Karpas-422 (cell line): ENCODE results near the gene BCKDK. TPM values are rescaled to one million over a fixed set of nuclear protein-coding genes. Genes with fewer than 3 reads are reported as not detected.
"Not testable (repeated sequence)": the region's sequence is repeated elsewhere in the genome, so short reads cannot be mapped to it uniquely, and the experiment has no call there.

Experiments used
- DNase-seq: peaks from one replicate; pipeline ENCODE4 v3.0.0-alpha.2; 2015
- H2AFZ ChIP-seq: fragments of 200-600 bp; sonication (generic); 2 replicates; pipeline ENCODE4 v1.6.1; 2014; ENCODE audit warnings: antibody characterized with exemption, low read length, mixed read lengths
- H3K27ac ChIP-seq: fragments of 200-600 bp; sonication (generic); 2 replicates; pipeline ENCODE4 v1.5.1; 2014; ENCODE audit warnings: mild to moderate bottlenecking, low read length, moderate library complexity
- H3K27me3 ChIP-seq: fragments of 200-600 bp; sonication (generic); 2 replicates; pipeline ENCODE4 v1.6.1; 2014; ENCODE audit warnings: low read length, mixed read lengths
- H3K36me3 ChIP-seq: fragments of 200-600 bp; sonication (generic); 2 replicates; pipeline ENCODE4 v1.6.1; 2014; ENCODE audit warnings: low read length, mixed read lengths; ENCODE audit not compliant: insufficient read depth
- H3K4me1 ChIP-seq: fragments of 200-600 bp; sonication (generic); 2 replicates; pipeline ENCODE4 v1.6.1; 2014; ENCODE audit warnings: mild to moderate bottlenecking, low read length, mixed read lengths
- H3K4me2 ChIP-seq: fragments of 200-600 bp; sonication (generic); 2 replicates; pipeline ENCODE4 v1.6.1; 2014; ENCODE audit warnings: low read length, low read depth, mild to moderate bottlenecking; ENCODE audit not compliant: poor library complexity, severe bottlenecking
- H3K4me3 ChIP-seq: fragments of 200-600 bp; sonication (generic); 2 replicates; pipeline ENCODE4 v1.5.1; 2014; ENCODE audit warnings: mild to moderate bottlenecking, antibody characterized with exemption, low read length, mixed read lengths
- H3K79me2 ChIP-seq: fragments of 200-600 bp; sonication (generic); 2 replicates; pipeline ENCODE4 v1.6.1; 2014; ENCODE audit warnings: mild to moderate bottlenecking, low read length, mixed read lengths
- H3K9ac ChIP-seq: fragments of 200-600 bp; sonication (generic); 2 replicates; pipeline ENCODE4 v1.6.0; 2014; ENCODE audit warnings: low read length
- H3K9me2 ChIP-seq: fragments of 200-600 bp; sonication (generic), shearing (Covaris generic); replicated peaks from 2 replicates; pipeline ENCODE4 v1.6.0; 2014; ENCODE audit warnings: mild to moderate bottlenecking, low read length, moderate library complexity; ENCODE audit not compliant: insufficient read depth
- H3K9me3 ChIP-seq: fragments of 300-700, 200-600 bp; sonication (generic); 2 replicates; pipeline ENCODE4 v1.6.1; 2014; ENCODE audit warnings: low read length, mixed read lengths
- H4K20me1 ChIP-seq: fragments of 200-600 bp; sonication (generic); 2 replicates; pipeline ENCODE4 v1.6.1; 2014; ENCODE audit warnings: mild to moderate bottlenecking, antibody characterized with exemption, low read length, low read depth; ENCODE audit not compliant: insufficient read depth
- total RNA-seq: library from RNA; depleted of rRNA; stranded (reverse); fragments of >200 nt; shearing (Covaris generic); gene quantifications from 2 replicates; pipeline ENCODE4 v1.2.3, GENCODE V29; 2014; ENCODE audit warnings: low replicate concordance

Gene BCKDK
- total RNA-seq, 1 experiment from 2014 or later = 28.4 TPM

GRCh38 chr16:31143011-31143693, 35.0 kb downstream of the BCKDK start:
- Histone ChIP-seq H3K4me3 (peak overlapping the region; percentile 65; the same call in 1 of the 2 replicates), H2AFZ (peak overlapping the region; percentile 99; the same call in 1 of the 2 replicates), H3K9me3 (no peaks in the 10 kb centered on the region), H3K9me2 (no peaks in the 10 kb centered on the region), H3K4me2 (peak overlapping the region; percentile 73), H3K27ac (no peak overlapping the region), H4K20me1 (no peaks in the 10 kb centered on the region), H3K27me3 (no peaks in the 10 kb centered on the region), H3K4me1 (peaks cover 13% of the 10 kb centered on the region), H3K9ac (no peak overlapping the region), H3K36me3 (no peaks in the 10 kb centered on the region), H3K79me2 (no peaks in the 10 kb centered on the region)
- DNase-seq = no peak

- Histone ChIP-seq H3K4me2 (no peak overlapping the region), H3K27me3 (no peaks in the 10 kb centered on the region), H2AFZ (no peak overlapping the region), H4K20me1 (no peaks in the 10 kb centered on the region), H3K9me3 (no peaks in the 10 kb centered on the region), H3K4me1 (peaks cover 13% of the 10 kb centered on the region), H3K27ac (no peak overlapping the region), H3K36me3 (no peaks in the 10 kb centered on the region), H3K4me3 (no peak overlapping the region), H3K9me2 (no peaks in the 10 kb centered on the region), H3K79me2 (no peaks in the 10 kb centered on the region), H3K9ac (no peak overlapping the region)
- no peak for DNase-seq
Measured at GRCh38 chr16:31143694-31144148, 35.5 kb downstream of the BCKDK start.

GRCh38 chr16:31144418-31144817, 36.2 kb downstream of the BCKDK start:
- H3K4me2 ChIP-seq, H3K4me3 ChIP-seq, H3K36me3 ChIP-seq, DNase-seq, H4K20me1 ChIP-seq, H3K9me2 ChIP-seq, H2AFZ ChIP-seq, H3K9me3 ChIP-seq, H3K79me2 ChIP-seq, H3K9ac ChIP-seq, H3K27me3 ChIP-seq, H3K27ac ChIP-seq: not testable (repeated sequence)
- H3K4me1 ChIP-seq = peaks cover 13% of the 10 kb centered on the region

DNA sequence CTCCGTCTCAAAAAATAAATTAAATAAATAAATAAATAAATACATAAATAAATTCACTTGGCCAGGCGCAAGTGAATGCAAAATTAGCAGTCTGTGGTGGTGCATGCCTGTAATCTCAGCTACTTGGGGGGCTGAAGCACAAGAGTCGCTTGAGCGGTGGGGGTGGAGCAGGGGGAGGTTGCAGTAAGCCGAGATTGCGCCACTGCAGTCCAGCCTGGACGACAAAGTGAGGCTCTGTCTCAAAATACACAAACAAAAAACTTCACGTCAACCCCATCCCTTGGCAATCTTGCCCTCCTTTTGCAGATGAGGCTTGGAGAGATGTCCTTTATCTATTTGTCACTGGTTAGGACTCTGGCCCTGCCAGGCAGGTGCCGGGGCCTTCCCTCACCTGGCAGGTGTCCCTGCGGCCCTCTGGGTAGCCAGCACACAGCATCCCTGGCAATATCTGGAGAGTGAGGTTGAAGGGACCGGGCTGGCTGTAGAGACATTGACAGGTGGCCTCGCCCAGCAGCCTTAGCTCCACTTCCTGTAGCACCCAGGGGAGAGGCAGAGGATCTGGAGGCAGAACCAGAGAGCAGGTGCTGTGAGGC, 37.3 kb downstream of the BCKDK start:
- Histone ChIP-seq H4K20me1 (no peaks in the 10 kb centered on the region), H3K27ac (no peak overlapping the region), H3K79me2 (no peaks in the 10 kb centered on the region), H3K9ac (no peak overlapping the region), H3K9me3 (no peaks in the 10 kb centered on the region), H3K4me2 (no peak overlapping the region), H3K9me2 (no peaks in the 10 kb centered on the region), H3K36me3 (no peaks in the 10 kb centered on the region), H2AFZ (no peak overlapping the region), H3K4me3 (no peak overlapping the region), H3K27me3 (no peaks in the 10 kb centered on the region), H3K4me1 (peaks cover 18% of the 10 kb centered on the region)
- no peak for DNase-seq

DNA sequence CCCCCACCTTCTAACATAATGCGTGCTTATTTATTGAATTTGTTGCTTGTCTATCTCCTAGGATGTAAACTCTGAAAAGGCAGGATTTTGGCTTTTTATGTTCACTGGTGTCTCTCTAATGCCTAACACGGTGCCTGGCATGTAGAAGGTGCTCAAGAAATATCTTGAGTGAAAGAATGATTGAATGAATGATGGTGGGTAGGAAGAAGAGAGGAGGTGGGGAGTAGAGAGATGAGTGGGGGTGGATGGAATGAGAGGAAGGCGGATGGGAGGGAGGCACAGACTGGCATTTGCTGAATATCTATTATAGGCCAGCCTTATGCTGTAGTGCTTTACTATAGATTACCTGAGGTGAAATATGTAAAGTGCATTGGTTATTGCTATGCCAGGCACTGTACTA, 39.4 kb downstream of the BCKDK start:
- no peak overlapping the region for H3K4me2 ChIP-seq

DNA sequence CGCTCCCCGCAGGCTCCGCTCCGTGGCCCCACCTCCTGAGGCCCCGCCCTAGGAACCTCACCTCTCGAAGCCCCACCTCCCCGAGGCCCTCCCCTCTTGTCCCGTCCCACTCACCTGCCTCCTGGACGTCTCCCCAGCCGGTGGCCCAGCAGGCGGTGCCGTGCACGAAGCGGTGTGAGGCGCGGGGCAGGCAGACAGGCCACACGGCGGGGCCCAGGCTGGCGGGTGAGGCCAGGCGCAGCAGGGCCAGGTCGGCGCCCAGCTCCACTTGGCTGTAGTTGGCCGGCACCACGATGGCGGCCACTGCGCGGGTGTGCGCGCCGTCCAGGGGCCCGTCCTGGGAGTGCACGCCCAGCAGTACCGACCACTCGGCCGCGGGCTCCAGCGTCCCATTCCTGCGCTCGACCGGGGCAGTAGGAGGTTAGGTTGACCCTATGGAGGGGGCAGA, 40.1 kb downstream of the BCKDK start:
- no peaks in the 10 kb centered on the region for H3K36me3 ChIP-seq
- no peaks in the 10 kb centered on the region for H3K9me2 ChIP-seq
- no peaks in the 10 kb centered on the region for H3K79me2 ChIP-seq
- no peaks in the 10 kb centered on the region for H3K9me3 ChIP-seq
- H4K20me1 ChIP-seq = no peaks in the 10 kb centered on the region
- no peak overlapping the region for H2AFZ ChIP-seq
- H3K4me3 ChIP-seq = no peak overlapping the region
- H3K9ac ChIP-seq = no peak overlapping the region
- no peak for DNase-seq
- H3K27me3 ChIP-seq = no peaks in the 10 kb centered on the region
- no peak overlapping the region for H3K4me2 ChIP-seq
- no peak overlapping the region for H3K27ac ChIP-seq
- peaks cover 5% of the 10 kb centered on the region for H3K4me1 ChIP-seq

More for the DNA sequence above, 39.4 kb downstream of the BCKDK start:
- Histone ChIP-seq H3K4me3 (no peak overlapping the region), H3K4me1 (peaks cover 9% of the 10 kb centered on the region), H2AFZ (no peak overlapping the region), H3K27me3 (no peaks in the 10 kb centered on the region), H3K79me2 (no peaks in the 10 kb centered on the region), H3K9ac (no peak overlapping the region), H3K9me2 (no peaks in the 10 kb centered on the region), H3K27ac (no peak overlapping the region), H3K9me3 (no peaks in the 10 kb centered on the region), H4K20me1 (no peaks in the 10 kb centered on the region), H3K36me3 (no peaks in the 10 kb centered on the region)
- DNase-seq = no peak

GRCh38 chr16:31148896-31149295, 40.7 kb downstream of the BCKDK start:
- no peaks in the 10 kb centered on the region for H4K20me1 ChIP-seq
- H3K9ac ChIP-seq = no peak overlapping the region
- H3K4me1 ChIP-seq = peaks cover 5% of the 10 kb centered on the region

GRCh38 chr16:31149332-31149731, 41.1 kb downstream of the BCKDK start:
- Histone ChIP-seq H3K27ac (no peak overlapping the region), H3K36me3 (no peaks in the 10 kb centered on the region), H3K9me3 (no peaks in the 10 kb centered on the region), H3K4me3 (no peak overlapping the region), H3K79me2 (no peaks in the 10 kb centered on the region), H4K20me1 (no peaks in the 10 kb centered on the region), H3K4me1 (peaks cover 5% of the 10 kb centered on the region), H3K9me2 (no peaks in the 10 kb centered on the region), H3K4me2 (no peak overlapping the region), H3K9ac (no peak overlapping the region), H2AFZ (no peak overlapping the region), H3K27me3 (no peaks in the 10 kb centered on the region)
- no peak for DNase-seq

More at GRCh38 chr16:31148896-31149295, 40.7 kb downstream of the BCKDK start:
- Histone ChIP-seq H3K27me3 (no peaks in the 10 kb centered on the region), H3K4me3 (no peak overlapping the region), H3K79me2 (no peaks in the 10 kb centered on the region), H3K27ac (no peak overlapping the region), H2AFZ (no peak overlapping the region), H3K36me3 (no peaks in the 10 kb centered on the region), H3K9me2 (no peaks in the 10 kb centered on the region), H3K9me3 (no peaks in the 10 kb centered on the region), H3K4me2 (no peak overlapping the region)
- no peak for DNase-seq
